Upper lobe of right lung (tissue), 1 donor: ENCODE results near the gene EFEMP2. TPM values are rescaled to one million over a fixed set of nuclear protein-coding genes. Genes with fewer than 3 reads are reported as not detected.

Experiments used
- ATAC-seq: fragments of 200-7000 bp; cut with Tn5 transposase; one replicate; pipeline ENCODE4 v1.9.1; 2020; ENCODE audit warnings: mild to moderate bottlenecking, moderate library complexity
- DNase-seq: peaks from one replicate; pipeline ENCODE4 v3.0.0-alpha.2; 2020
- H3K27ac ChIP-seq: fragments of 200-600 bp; one replicate; pipeline ENCODE4 v1.8.0; 2022
- H3K27me3 ChIP-seq: fragments of 200-600 bp; one replicate; pipeline ENCODE4 v1.8.0; 2022; ENCODE audit warnings: mild to moderate bottlenecking
- H3K36me3 ChIP-seq: fragments of 200-600 bp; one replicate; pipeline ENCODE4 v1.8.0; 2022
- H3K4me1 ChIP-seq: fragments of 200-600 bp; one replicate; pipeline ENCODE4 v1.8.0; 2022
- H3K4me3 ChIP-seq: fragments of 200-600 bp; one replicate; pipeline ENCODE4 v1.8.0; 2022; ENCODE audit warnings: mild to moderate bottlenecking
- H3K9me3 ChIP-seq: fragments of 200-600 bp; one replicate; pipeline ENCODE4 v1.8.0; 2022
- CTCF ChIP-seq: fragments of 200-600 bp; IDR thresholded peaks from one replicate; pipeline ENCODE4 v1.8.0; 2022; ENCODE audit warnings: antibody characterized with exemption
- intact Hi-C: fragments of 100-400 bp; cut with DNase I; formaldehyde crosslinking; loops from one replicate; pipeline ENCODE4 v1.11.0; 2022
- total RNA-seq: library from RNA; stranded (reverse); fragmentation: NEBNext Ultra II Directional; extraction: Animal tissue kit (Norgen Biotek cat#: 25700); gene quantifications from one replicate; pipeline ENCODE4 v1.2.1, GENCODE V29; 2021
- donor health status: DM: no; HTN: yes; CAD: no; lungs with severe emphysema.

EFEMP2 gene
- total RNA-seq, 1 donor from 2014 or later = 62.0 TPM

GRCh38 chr11:65919141-65919572 lies 46.6 kb upstream of the EFEMP2 start, which contains the start of gene DRAP1:
Gene DRAP1 (plus strand): TSS chr11:65919426. CDS start chr11:65919502, 76 bp downstream.
- Histone ChIP-seq H3K36me3 (peaks cover 16% of the 10 kb centered on the region), H3K27me3 (no peaks in the 10 kb centered on the region), H3K4me3 (peak within 1 kb of the TSS; percentile 98), H3K27ac (peak within 1 kb of the TSS; percentile 94), H3K9me3 (no peaks in the 10 kb centered on the region), H3K4me1 (peaks cover 48% of the 10 kb centered on the region)
- peak; percentile 94 for ATAC-seq
- intact Hi-C loops = no loop called here
- DNase-seq = peak; percentile 100
- TF ChIP-seq CTCF = no peak

GRCh38 chr11:65918211-65919140 lies 45.9 kb upstream of the EFEMP2 start, which contains the start of gene C11orf68:
Gene C11orf68 (minus strand): TSS chr11:65919062. CDS start chr11:65919031, 31 bp downstream.
- no peaks in the 10 kb centered on the region for H3K27me3 ChIP-seq
- no peak for TF ChIP-seq CTCF
- DNase-seq (no peak), ATAC-seq (no peak)
- H3K4me3 ChIP-seq = peak within 1 kb of the TSS; percentile 98
- no peaks in the 10 kb centered on the region for H3K9me3 ChIP-seq
- H3K36me3 ChIP-seq = peaks cover 15% of the 10 kb centered on the region
- H3K4me1 ChIP-seq = peaks cover 48% of the 10 kb centered on the region
- intact Hi-C loops = no loop called here
- peak within 1 kb of the TSS; percentile 94 for H3K27ac ChIP-seq

- intact Hi-C loops = no loop called here
- TF ChIP-seq CTCF = no peak
- DNase-seq (peak; percentile 67), ATAC-seq (no peak)
- Histone ChIP-seq H3K9me3 (no peaks in the 10 kb centered on the region), H3K4me3 (peak overlapping the region; percentile 89), H3K27ac (peak overlapping the region; percentile 94), H3K36me3 (peaks cover 7% of the 10 kb centered on the region), H3K27me3 (no peaks in the 10 kb centered on the region), H3K4me1 (peaks cover 48% of the 10 kb centered on the region)
Measured at GRCh38 chr11:65917434-65918210, 45.0 kb upstream of the EFEMP2 start.

- no peak for TF ChIP-seq CTCF
- Histone ChIP-seq H3K27me3 (no peaks in the 10 kb centered on the region), H3K27ac (no peak overlapping the region), H3K9me3 (no peaks in the 10 kb centered on the region), H3K4me3 (peak overlapping the region; percentile 89), H3K4me1 (peaks cover 49% of the 10 kb centered on the region), H3K36me3 (peaks cover 1% of the 10 kb centered on the region)
- DNase-seq (no peak), ATAC-seq (no peak)
- intact Hi-C loops = no loop called here
Measured at GRCh38 chr11:65917077-65917433, 44.5 kb upstream of the EFEMP2 start.

GRCh38 chr11:65916391-65916790 lies 43.8 kb upstream of the EFEMP2 start:
- Histone ChIP-seq H3K27me3 (no peaks in the 10 kb centered on the region), H3K4me3 (no peak overlapping the region), H3K36me3 (no peaks in the 10 kb centered on the region), H3K27ac (no peak overlapping the region), H3K9me3 (no peaks in the 10 kb centered on the region), H3K4me1 (peaks cover 55% of the 10 kb centered on the region)
- no peak for TF ChIP-seq CTCF
- intact Hi-C loops = no loop called here
- no peak for ATAC-seq
- no peak for DNase-seq
